Measurements from ENCODE around the gene FBXO39.

DNA sequence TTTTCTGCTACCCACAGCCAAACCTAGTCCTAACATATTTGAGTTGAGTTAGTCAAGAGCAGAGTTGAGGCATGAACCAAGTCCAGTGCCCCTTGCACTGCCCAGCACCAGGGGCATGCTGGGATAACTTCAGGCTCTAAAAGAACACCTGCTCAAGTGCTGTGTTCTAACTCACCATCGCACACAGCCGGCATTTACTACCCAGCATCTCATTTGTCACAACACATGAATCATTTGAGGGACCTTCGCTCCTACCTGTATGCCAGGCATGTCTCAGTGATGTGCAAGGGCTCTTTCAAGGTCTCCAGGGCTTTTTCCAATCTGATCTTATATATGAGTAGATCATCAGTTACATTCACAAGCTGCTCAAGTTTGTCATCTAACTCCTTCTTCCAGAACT lies 42.9 kb downstream of the FBXO39 start:
- TF ChIP-seq, protein P1, sequence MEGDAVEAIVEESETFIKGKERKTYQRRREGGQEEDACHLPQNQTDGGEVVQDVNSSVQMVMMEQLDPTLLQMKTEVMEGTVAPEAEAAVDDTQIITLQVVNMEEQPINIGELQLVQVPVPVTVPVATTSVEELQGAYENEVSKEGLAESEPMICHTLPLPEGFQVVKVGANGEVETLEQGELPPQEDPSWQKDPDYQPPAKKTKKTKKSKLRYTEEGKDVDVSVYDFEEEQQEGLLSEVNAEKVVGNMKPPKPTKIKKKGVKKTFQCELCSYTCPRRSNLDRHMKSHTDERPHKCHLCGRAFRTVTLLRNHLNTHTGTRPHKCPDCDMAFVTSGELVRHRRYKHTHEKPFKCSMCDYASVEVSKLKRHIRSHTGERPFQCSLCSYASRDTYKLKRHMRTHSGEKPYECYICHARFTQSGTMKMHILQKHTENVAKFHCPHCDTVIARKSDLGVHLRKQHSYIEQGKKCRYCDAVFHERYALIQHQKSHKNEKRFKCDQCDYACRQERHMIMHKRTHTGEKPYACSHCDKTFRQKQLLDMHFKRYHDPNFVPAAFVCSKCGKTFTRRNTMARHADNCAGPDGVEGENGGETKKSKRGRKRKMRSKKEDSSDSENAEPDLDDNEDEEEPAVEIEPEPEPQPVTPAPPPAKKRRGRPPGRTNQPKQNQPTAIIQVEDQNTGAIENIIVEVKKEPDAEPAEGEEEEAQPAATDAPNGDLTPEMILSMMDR (IDR thresholded peaks at IDR 0.05; ENCODE audit: low read depth, low read length) = no peak
- no peak for TF ChIP-seq EZH2phosphoT487 (IDR thresholded peaks at IDR 0.05; ENCODE audit: low read depth)

Measured in OCI-LY3 (cell line).